Measurements from ENCODE around the gene NR2F1-AS1. TPM values are rescaled to one million over a fixed set of nuclear protein-coding genes. Genes with fewer than 3 reads are reported as not detected.

The NR2F1-AS1 gene
- 31.8 TPM for polyA plus RNA-seq (2013, experiment 1 of 2; ENCODE audit: insufficient read length)
- polyA plus RNA-seq (2013, experiment 2 of 2; ENCODE audit: insufficient read length) = 19.7 TPM

DNA sequence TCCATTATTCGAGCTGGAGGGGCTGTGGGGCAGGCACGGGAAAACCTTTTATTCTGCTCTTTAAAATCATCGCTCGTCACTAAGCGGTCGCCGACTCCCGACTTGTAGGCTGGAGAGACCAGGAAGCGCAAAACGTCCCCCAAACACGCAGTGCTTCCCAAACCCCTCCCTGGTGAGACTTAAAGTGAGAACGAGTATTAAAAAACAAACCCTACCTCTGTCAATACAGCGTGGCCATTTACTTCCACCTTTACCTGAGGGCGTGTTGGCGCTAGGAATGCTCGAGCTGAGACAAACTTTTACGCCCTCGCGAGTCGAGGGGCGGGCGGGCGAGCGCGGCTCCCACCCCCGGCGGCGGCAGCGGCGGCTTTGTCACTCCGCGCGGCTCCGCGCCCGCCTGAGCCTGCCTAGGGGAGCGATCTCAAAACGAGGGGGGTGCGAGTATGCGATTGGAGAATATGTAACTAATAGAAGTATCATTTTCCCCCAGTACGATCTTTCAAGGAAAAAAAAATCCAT, at the start of gene NR2F1-AS1:
NR2F1-AS1 (minus strand) TSS at position 293 of the 519 bp plus-strand sequence.
- peak; percentile 50 for DNase-seq

DNA sequence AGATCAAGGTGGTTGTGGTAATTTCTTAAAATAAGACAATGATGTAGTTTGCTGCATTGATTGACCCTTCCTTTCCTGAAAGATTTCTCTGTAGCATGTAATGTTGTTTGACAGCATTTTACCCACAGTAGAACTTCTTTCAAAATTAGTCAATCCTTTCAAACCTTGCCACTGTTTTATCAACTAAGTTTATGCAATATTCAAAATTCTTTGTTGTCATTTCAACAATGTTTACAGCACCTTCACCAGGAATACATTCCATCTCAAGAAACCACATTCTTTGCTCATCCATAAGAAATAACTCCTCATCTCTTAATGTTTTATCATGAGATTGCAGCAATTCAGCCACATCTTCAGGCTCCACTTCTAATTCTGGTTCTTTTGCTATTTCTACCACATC, 45.8 kb upstream of the NR2F1-AS1 start:
- no peak for DNase-seq

DNA sequence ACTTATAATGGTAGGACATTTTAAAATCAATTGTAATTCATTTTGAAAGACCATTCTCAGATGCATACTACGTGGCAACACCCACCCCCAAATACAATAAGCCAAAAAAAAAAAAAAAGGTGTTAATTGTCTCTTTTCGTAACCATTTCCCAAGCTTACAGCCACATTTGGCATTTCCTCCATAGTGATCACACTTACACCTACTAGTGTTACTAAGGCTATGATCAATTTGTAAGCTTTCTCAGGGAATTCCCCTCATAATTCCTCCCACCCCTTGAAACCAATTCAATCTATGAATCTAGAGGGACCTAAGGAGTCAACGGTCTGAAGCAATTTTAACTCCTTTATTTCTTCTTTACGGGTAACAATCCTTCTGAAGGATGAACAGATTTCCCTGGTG, 42.1 kb upstream of the NR2F1-AS1 start:
- no peak for DNase-seq

DNA sequence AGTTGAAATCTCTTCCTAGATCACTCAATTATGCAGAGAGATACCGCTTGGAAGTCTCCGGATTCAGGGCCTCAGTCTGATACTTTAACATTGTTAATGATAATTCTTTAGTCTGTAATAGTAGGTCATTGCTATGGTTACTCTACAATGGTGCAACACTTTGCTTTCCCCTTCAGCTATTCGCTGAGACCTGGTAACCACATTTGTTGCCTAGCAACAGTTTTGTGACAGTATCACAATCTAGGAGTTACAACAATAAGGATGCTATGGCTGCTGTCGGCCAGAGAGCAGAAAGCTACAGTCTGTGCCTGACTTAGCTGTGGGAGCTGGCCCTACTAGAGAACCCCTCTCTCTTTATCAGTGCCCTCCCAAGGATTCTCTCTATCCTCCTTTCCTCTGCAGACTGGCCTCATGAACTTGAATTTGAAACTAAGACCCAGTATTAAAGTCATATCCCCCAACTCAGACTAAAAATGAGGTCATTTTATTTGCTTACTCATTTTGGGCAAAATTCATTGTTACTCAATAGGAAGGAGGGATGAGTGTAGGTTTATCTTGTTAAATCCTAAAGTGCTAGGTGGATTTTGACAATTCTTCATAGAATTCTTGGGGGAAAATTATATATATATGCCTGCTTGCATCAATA, 41.3 kb upstream of the NR2F1-AS1 start:
- DNase-seq = peak; percentile 54

DNA sequence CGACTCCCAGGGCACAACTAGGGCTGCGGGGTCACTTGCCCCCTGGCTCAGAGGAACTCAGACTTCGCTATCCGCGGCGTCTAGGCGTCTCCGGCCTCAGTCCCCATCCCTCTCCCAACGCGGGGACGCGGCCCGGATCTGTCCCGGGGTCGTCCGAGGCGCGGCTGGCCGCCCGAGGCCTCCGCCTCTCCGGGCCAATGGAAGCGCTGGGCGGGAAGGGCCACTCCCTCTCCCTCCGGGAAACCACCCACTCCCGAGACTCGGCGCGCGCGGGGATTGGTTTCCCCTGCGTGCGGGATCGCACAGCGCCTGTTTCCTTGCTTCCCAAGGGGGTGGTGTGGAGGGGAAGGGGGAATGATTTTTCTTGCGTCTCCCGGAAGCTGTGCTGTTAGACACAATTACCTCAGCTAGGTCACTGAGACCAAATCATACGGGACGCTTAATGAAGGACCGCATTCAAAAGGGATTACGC, 40.3 kb upstream of the NR2F1-AS1 start:
- DNase-seq = peak; percentile 65

DNA sequence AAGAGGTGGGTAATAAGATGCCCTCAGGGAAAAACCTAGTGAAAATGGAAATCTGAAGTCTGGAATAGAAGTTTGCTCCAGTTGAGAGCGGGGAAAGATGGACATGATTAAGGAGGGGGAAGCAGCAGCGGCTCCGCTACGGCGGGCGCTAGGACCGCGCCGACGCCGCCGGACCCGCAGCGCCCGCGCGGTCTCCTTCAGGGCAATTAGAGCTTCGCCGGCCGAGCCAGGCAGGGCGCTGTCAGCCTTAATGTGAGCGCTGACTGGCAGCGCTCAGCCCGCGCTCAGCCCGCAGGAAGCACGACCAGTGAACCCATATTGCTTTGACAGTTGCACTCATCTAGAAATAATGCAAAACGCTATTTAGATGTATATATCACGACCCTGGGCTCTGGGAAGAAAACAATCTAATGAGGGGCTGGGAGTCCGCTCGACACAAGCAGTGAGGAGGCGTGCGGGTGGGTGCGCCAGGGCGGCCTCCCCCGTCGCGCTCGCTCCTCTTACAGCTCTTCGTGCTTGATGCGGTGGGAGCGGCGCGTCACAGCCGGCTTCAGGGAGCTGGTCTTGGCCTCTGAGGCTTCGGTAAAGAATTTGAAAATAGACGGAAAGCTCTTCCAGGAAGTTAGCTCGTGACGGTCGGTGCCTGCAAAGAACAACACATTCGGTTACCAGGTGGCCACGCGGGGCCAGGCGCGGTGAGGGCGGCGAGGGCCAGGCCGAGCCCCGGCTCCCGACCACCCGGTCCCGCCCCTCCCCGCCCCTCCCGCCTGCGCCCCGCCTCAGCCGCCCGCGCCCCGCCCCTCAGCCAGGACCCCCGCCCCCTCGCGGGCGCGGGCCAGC, 39.7 kb upstream of the NR2F1-AS1 start:
- DNase-seq = peak; percentile 71

DNA sequence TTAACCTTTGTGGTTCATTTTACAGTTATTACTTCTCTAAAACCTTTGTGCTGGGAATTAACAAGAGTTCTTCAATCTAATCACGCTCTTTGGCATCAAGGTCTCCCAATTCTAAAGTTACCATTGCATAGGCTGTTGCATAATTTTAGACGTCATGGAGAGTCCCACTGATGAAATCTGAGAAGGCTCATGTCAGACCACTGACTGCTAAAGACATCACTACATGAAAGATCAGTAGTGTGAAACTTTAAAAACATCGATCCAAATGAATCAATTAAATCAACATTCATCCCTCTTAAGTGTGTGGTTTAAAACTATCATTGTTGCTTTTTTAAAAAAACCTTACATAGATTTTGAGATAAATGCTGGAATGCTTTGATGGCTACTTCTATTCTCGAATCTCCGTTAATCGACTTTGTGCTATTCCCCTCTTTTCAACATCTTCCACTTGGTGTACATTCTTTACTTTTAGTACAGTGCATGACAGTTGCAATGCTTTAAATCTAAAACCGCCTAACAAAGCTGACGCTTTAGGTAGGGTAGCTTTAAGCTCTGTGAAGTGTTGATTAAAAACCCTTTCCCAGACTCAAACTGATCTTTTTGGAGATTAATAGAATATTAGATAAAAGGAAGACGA, 35.6 kb upstream of the NR2F1-AS1 start:
- no peak for DNase-seq

DNA sequence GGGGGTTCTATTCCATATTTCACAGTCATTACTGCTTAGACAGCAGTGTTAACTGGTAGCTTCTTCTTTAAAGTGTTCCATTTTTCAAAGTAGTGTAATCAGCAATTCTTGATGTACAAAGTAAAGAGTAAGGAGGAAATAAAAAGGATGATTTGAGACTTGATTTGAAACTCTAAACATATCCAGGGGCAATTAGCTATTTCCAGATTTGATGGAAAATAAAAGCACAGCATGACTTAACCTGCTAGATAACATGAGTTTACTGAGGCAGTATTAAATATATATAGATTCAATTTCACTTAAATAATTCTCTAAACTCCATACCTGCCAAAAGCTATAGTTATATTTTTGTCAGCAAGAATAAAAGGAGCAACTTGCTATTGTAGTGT, 31.8 kb upstream of the NR2F1-AS1 start:
- DNase-seq = no peak

DNA sequence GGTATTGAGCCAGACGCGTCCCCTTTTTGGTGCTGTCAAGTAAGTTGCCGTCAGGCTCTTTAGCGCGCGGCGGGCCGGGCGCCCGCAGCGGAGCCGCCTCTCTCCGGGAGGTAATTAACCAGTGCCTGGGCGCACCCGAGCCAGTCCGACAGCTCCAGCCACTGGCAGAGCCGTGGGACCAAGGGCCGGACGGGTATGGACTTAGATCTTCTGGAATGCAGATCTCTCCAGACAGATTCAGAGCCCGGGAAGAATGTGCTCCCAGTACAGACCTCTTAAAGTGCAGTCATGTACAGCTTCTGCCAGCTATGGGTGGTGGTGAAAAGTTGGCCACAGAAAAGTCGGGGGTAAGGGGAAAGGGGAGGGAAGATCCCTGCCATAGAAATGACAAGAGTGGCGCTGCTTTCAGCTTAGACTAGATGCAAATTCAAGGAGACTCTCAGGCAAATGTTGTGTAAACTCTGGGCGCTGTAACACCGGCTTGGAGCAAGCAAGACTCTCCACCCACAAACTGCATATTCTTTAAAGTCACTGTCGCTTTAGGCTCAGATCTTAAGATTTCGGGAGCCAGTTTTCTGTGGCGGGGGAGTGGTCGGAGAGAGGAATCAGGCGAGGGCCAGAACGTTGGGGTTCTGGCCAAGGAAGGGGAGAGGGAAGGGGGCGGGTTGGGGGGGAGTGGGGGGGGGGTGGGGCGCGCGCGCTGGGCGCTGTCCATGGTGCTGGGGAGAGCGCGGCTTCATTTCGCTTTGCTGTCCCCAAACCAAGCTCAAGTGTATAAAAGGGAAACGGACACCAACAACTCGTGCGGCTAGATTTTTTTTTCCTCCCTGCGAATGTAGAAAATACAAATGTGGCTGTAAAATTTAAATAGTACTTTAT, 31.2 kb upstream of the NR2F1-AS1 start:
- DNase-seq = peak; percentile 31

DNA sequence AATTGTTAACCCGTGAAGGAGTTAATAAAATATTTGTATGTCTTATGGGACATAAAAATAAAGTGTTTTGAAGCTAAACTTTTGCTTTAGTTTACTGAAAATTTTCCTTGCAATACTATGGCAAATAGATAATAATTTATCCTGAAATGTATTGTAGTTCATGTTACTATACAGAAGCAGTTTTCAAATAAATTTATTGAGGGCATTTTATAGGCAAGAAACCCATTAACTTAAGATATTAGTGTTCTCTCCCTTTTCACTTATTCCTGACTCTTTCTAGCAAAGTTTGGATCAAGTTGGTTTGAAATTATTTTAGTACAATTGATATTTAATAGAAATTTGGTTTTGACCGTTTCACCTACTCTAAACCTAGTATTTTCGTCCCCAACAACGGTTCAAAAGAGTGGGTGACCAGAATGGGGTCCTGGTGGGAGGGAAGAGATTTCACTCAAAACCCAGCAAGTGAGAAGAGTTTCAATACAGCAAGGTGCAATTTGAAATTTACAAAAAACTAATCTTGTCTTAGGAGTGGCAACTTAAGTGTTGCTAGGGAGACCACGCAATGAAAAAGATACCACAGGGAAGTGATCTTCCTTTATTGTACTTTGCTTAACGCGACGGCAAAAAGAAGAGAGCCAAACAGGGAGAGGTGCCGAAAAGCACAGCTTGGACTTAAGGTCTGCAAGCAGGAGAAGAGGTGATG, 30.4 kb upstream of the NR2F1-AS1 start:
- DNase-seq = no peak

DNA sequence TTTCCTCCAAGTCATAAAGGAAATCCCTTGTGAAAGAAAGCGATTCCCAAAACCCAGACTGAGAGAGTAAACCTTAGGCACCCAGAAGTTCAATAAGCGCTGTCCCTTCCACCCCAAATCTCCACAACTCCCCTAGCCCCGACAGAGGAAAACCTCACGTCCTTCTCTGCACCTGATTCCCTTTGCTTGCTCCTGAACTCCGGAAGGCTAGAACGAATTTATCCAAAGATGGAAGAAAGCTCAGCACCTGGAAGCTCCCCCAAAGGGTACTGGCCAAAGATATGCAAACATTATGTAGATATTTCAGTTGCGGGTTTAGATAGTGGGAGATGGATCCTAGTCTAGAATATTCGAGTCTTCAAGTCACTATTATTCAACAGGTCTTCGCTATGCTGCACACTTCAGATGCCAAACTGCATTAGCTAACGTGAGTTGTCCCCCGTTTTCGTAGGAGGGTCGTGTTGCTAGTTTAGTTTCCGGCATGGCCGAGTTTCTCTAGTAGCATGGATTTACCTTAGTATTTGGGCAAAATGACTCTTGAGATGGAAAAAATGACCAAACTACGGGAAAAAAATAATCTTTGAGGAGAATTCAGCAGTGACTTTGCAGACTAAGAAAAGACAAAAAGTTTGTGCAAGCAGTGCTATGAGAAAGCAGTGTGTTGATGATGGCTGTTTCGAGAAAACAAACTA, 29.7 kb upstream of the NR2F1-AS1 start:
- no peak for DNase-seq

DNA sequence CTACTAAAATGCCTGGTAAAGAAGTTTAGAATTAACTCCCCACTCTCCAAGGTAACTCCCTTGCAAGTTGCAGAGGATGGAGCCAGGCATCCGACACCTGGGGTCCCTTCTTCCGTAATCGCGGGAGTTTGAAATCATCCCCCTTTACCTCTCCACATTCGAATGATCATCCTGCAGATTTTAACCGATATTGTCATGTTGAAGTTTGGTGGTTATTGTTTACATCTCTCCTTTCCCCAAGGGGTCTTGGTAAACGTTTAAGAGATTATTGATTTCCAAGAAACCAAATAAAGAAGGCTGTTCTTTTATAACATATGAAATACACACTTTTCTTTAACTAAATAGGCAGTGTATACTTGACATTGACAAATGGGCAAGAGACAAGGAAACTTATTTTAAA, 28.7 kb upstream of the NR2F1-AS1 start:
- DNase-seq = no peak

DNA sequence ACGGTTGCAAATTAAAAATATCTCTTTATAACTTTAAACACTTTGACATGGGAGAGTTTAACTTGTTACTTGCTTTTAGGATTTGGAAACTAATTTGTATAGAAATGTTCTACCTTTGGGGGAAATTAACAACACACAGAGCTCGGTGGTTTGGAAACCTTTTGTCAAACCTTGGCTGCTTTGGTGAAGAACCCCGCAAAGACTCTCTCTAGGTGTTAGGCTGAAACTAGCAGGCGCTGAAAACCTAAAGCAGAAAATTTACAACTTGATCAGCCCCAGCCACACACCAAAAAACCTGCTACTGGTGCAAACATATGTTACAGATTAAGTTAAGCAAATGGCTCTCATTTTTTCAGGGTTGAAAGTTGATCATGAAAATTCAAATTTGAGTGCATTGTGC, 27.8 kb upstream of the NR2F1-AS1 start:
- DNase-seq = no peak

DNA sequence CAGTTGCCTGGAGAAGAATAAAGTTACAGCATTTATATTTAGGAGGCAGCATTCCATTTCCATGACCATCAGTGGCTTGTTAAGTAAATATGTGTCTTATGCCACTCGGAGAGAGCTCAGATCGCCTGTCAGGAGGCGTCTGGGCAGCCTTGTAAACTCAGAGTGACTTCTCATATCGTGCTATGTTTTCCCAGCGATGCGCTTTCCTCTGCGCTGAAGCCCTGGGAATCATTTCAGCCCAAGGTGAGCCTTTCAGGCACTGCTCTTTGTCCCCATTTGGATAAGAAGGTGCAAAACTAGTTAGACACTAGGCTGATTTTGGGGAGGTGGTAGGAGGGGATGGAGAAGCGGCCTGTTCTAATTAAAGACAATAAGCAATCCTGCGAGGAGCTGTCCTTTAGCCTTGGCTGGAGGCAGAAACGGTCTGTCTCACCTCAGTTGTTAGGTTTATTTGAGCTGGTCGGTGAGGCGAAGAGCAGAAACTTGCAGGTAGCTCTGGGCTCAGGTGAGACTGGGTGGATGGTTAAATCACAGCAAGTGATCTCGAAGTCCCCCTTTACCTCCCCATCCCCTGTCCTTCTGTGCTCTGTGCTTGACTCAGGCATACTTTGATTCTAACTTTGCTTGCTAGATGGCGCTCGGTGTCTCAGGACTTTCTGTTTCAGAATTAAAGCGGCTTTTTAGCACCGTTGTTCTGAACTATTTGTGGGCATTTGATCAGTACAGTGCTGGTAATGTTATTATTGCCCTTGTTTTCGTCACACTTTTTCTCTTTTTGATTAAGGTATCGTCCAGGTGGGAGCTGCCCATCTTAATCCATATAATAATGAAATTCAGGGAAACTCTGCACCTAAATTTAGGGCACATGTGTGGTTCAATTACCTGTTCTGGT, 26.6 kb upstream of the NR2F1-AS1 start:
- DNase-seq = peak; percentile 91

DNA sequence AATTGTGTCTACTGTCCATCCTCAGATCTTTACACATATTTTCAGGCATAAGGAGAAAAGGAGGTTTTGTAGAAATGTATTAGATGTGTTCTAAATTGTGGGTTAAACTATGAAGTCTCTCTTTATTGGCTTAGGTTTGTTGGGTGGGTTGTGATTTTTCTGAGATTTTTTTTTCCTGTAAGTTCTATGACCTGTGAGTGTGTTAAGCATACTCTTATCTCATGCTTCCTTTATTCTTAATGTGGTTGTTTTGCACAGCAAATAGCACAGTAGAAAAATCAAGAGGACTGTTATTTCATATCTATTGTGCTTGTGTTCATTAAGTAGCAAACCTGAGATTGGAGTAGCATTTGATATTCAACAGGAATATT, 25.3 kb upstream of the NR2F1-AS1 start:
- DNase-seq = no peak

DNA sequence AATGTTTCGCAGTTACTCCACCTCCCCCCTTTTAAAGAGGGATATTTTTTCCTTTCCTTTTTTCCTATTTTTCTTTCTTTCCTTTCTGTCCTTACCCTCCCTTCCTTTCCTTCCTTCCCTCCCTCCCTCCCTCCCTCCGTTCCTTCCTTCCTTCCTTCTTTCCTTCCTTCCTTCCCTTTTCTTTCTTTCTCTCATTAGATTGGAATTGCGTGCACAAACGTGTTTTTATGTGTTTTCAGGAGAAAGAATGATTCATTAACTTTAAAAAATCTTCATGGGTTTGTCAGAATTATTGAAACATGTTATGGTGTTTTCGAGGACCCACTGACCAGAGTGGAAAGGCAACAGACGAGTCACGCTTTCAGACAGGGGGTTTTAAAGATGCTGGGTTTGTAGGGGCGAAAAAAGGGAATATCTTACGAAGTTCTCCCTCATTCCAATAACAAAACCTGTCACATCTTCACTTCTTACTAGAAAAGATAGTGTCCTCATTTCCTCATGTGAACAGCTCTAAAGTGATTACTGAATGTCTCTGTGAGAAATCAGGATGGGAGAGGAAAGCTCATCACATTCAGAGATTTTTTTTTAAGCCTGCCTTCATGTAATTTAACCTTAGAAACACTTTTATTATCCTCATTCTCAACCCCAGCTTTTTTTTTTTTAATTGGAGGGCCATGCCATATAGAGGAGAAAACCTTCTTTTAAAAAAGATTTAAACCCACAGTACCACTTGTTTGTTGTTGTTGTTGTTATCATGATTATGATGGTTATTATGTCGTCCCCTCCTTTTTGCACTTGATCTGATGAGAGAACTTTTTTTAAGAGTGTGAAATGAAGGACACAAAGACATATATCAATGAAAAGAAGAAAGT, 23.9 kb upstream of the NR2F1-AS1 start:
- no peak for DNase-seq

DNA sequence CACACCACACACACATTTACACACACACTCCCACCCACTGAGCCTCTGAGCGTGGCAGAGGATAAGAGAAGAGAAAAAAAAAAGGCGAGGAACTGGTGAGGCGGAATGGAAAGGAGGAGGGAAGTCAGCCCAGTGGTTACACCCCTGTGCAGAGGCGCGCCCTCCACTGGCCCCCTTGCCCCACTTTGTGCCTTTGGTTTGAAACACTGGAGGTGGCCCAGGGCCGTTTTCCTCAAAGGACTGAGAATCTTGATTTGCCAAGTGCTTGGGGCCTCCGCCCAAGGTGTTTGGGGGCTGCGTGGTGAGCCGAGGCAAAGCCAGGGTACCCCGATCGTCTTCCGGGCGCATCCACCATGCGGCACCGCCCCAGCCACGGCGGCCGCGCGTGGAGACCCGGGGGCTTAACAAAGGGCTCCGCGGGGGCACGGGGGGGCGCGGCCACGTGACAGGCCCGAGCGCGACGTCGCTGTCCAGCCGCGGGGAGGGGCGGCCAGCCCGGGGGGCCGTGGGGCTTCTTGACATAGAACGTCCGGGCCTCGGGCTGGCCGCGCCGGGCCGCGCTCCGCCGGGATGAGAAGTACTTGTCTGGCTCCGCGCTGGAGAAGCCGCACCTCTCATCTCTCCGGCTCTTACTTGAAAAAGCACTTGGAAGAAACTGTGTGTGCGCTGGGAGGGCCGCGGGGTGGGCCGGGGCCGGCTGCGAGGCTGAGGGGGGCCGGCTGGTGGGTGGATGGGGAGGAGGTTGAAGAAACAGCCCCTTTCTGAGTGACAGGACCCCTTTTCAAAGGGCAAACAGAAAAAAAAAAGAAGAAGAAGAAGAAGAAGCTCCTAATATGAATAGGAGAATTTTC, 23.0 kb upstream of the NR2F1-AS1 start:
- peak; percentile 42 for DNase-seq
